Measurements from ENCODE around the gene SURF1. TPM values are rescaled to one million over a fixed set of nuclear protein-coding genes. Genes with fewer than 3 reads are reported as not detected.

The SURF1 gene
- total and polyA plus RNA-seq, 9 of the 15 experiments (the other 6 are each of a cell fraction or from before 2014, with no cell fraction given): 16.1 to 31.3 (median 20.9) TPM

DNA sequence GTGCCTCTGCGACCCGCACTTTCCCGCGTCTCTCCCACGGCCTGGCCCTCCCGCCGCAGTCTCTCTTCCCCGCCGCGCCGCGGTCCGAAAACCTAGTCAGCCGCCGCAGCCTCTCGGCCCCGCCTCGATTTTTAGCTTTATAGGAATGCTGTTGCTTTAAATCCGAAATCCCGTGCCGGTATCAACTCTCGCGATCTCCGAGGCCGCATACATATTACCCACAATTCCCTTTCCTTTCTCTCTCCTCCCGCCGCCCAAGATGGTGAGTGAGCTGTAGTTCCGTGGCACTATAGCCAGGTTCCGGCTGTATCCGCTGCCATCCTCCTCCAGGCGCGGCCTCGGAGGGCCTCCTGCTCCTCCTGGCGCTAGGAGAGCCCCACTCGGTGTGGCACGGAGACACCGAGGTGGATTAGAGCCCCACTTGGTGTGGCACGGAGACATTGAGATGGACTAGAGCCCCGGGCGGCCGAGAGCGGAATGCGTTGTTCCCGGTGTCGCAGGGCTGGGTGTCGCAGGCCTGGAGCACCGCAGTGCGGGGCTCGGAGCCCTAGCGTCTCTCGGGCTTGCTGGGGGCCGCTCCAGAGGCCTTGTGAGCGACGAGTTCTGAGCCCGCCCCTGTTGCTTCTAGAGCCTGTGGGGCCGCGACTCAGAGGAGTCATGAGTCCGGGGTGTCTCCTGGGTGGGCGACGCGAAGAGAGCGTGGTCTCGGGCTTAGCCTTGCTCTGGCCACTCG is 8.1 kb downstream of the SURF1 start, which contains the start of the genes MED22 and RPL7A (continued):
- TF ChIP-seq ATF7 (IDR thresholded peaks at IDR 0.05) (peak; percentile 71), FIP1L1 (IDR thresholded peaks at IDR 0.05; ENCODE audit: low read depth, low read length, poor library complexity, severe bottlenecking) (peak; percentile 89), TARDBP (IDR thresholded peaks at IDR 0.05) (0 out of 2 replicates have a peak, but pooled peaks have one; percentile 40), CSDE1 (IDR thresholded peaks at IDR 0.05) (peak in 1 of 2 experiments; percentile 10; a peak in 1 of 4 replicates), HOMEZ (CRISPR knock-in tag; IDR thresholded peaks at IDR 0.05) (no peak), ZNF696 (CRISPR knock-in tag; conservative IDR thresholded peaks at IDR 0.05) (no peak), BMI1 (IDR thresholded peaks at IDR 0.05; ENCODE audit: low read length) (no peak), KAT8 (IDR thresholded peaks at IDR 0.05; ENCODE audit: low read depth) (no peak), ARNT (IDR thresholded peaks at IDR 0.05) (peak in 1 of 2 experiments; percentile 67; a peak in 1 of 4 replicates), GABPB1 (CRISPR knock-in tag; IDR thresholded peaks at IDR 0.05) (peak; percentile 73), ZNF274 (IDR thresholded peaks at IDR 0.05; ENCODE audit: borderline replicate concordance, low read depth, low read length) (no peak), PTTG1 (tag; IDR thresholded peaks at IDR 0.05; ENCODE audit: low read depth) (no peak), ZFP91 (CRISPR knock-in tag; IDR thresholded peaks at IDR 0.05) (peak; percentile 96), HDAC1 (IDR thresholded peaks at IDR 0.05) (peak in 1 of 2 experiments; percentile 78; a peak in 1 of 4 replicates), GMEB1 (CRISPR knock-in tag; IDR thresholded peaks at IDR 0.05) (no peak; the same call in 1 of the 2 replicates), DLX4 (CRISPR knock-in tag; IDR thresholded peaks at IDR 0.05) (no peak), DIDO1 (tag; IDR thresholded peaks at IDR 0.05; ENCODE audit: low read depth) (0 out of 2 replicates have a peak, but pooled peaks have one; percentile 25)
- TF ChIP-seq, protein P1, sequence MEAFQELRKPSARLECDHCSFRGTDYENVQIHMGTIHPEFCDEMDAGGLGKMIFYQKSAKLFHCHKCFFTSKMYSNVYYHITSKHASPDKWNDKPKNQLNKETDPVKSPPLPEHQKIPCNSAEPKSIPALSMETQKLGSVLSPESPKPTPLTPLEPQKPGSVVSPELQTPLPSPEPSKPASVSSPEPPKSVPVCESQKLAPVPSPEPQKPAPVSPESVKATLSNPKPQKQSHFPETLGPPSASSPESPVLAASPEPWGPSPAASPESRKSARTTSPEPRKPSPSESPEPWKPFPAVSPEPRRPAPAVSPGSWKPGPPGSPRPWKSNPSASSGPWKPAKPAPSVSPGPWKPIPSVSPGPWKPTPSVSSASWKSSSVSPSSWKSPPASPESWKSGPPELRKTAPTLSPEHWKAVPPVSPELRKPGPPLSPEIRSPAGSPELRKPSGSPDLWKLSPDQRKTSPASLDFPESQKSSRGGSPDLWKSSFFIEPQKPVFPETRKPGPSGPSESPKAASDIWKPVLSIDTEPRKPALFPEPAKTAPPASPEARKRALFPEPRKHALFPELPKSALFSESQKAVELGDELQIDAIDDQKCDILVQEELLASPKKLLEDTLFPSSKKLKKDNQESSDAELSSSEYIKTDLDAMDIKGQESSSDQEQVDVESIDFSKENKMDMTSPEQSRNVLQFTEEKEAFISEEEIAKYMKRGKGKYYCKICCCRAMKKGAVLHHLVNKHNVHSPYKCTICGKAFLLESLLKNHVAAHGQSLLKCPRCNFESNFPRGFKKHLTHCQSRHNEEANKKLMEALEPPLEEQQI (IDR thresholded peaks at IDR 0.05): 0 out of 2 replicates have a peak, but pooled peaks have one; percentile 48
- TF ChIP-seq, protein P2, sequence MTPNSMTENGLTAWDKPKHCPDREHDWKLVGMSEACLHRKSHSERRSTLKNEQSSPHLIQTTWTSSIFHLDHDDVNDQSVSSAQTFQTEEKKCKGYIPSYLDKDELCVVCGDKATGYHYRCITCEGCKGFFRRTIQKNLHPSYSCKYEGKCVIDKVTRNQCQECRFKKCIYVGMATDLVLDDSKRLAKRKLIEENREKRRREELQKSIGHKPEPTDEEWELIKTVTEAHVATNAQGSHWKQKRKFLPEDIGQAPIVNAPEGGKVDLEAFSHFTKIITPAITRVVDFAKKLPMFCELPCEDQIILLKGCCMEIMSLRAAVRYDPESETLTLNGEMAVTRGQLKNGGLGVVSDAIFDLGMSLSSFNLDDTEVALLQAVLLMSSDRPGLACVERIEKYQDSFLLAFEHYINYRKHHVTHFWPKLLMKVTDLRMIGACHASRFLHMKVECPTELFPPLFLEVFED (CRISPR knock-in tag; conservative IDR thresholded peaks at IDR 0.05): peak; percentile 88
